GM19239 (cell line): ENCODE measurements around the gene STX16.

Experiments
- DNase-seq: peaks from one replicate; pipeline ENCODE4 v3.0.0; 2011; ENCODE audit warnings: low spot score; ENCODE audit not compliant: insufficient read length
- FAIRE-seq: peaks from 2 replicates; lab custom pipeline; 2011; peaks lifted over from hg19 to GRCh38; lab: Jason Lieb, UNC

The STX16 gene

GRCh38 chr20:58651946-58652605 is 993 bp downstream of the STX16 start:
- peak; percentile 89 for FAIRE-seq
- peak; percentile 69 for DNase-seq

- DNase-seq = no peak
Observed at GRCh38 chr20:58652606-58653294, 1.7 kb downstream of the STX16 start.

GRCh38 chr20:58654337-58654736 is 3.3 kb downstream of the STX16 start:
- FAIRE-seq (no peak), DNase-seq (no peak)

More at GRCh38 chr20:58652606-58653294, 1.7 kb downstream of the STX16 start:
- peak; percentile 59 for FAIRE-seq

- no peak for FAIRE-seq
- no peak for DNase-seq
Observed at GRCh38 chr20:58655328-58656107, 4.4 kb downstream of the STX16 start.

- DNase-seq (no peak), FAIRE-seq (no peak)
Observed at GRCh38 chr20:58656831-58657230, 5.7 kb downstream of the STX16 start.

- FAIRE-seq (peak; percentile 31), DNase-seq (no peak)
Observed at GRCh38 chr20:58657262-58657661, 6.2 kb downstream of the STX16 start.

- DNase-seq = no peak
- no peak for FAIRE-seq
Observed at GRCh38 chr20:58657986-58658385, 6.9 kb downstream of the STX16 start.

- no peak for FAIRE-seq
- no peak for DNase-seq
Observed at GRCh38 chr20:58658760-58659159, 7.7 kb downstream of the STX16 start.

GRCh38 chr20:58659841-58660240 is 8.8 kb downstream of the STX16 start:
- FAIRE-seq (no peak), DNase-seq (no peak)

- FAIRE-seq (no peak), DNase-seq (no peak)
Observed at GRCh38 chr20:58660855-58661597, 9.9 kb downstream of the STX16 start.

- no peak for FAIRE-seq
Observed at GRCh38 chr20:58661598-58662473, 10.8 kb downstream of the STX16 start.

GRCh38 chr20:58664331-58664730 is 13.2 kb downstream of the STX16 start:
- FAIRE-seq (no peak), DNase-seq (no peak)

More at GRCh38 chr20:58661598-58662473, 10.8 kb downstream of the STX16 start:
- DNase-seq = no peak

GRCh38 chr20:58664883-58665282 is 13.8 kb downstream of the STX16 start:
- peak; percentile 28 for FAIRE-seq
- DNase-seq = no peak

GRCh38 chr20:58665606-58666005 is 14.5 kb downstream of the STX16 start:
- DNase-seq = no peak
- FAIRE-seq = no peak

GRCh38 chr20:58666702-58667101 is 15.6 kb downstream of the STX16 start:
- no peak for DNase-seq
- peak; percentile 67 for FAIRE-seq

GRCh38 chr20:58667975-58668374 is 16.9 kb downstream of the STX16 start:
- FAIRE-seq (no peak), DNase-seq (no peak)

GRCh38 chr20:58668901-58669286 is 17.8 kb downstream of the STX16 start:
- FAIRE-seq (no peak), DNase-seq (no peak)

GRCh38 chr20:58669287-58670006 is 18.4 kb downstream of the STX16 start:
- FAIRE-seq = peak; percentile 91
- DNase-seq = peak; percentile 55

- DNase-seq (no peak), FAIRE-seq (peak; percentile 11)
Observed at GRCh38 chr20:58670102-58670501, 19.0 kb downstream of the STX16 start.
